Left lung (tissue), 10 donors: ENCODE measurements around the gene INKA1. TPM values are rescaled to one million over a fixed set of nuclear protein-coding genes. Genes with fewer than 3 reads are reported as not detected.
A peak's percentile ranks its signal among the peaks of the same experiment; 100 is the strongest.

Source experiments
- ATAC-seq: fragments of 200-7000 bp; cut with Tn5 transposase; one replicate; pipeline ENCODE4 v1.9.1; 2020; ENCODE audit warnings: moderate library complexity
- DNase-seq, 4 donors: peaks; one replicate each; pipeline ENCODE4 v3.0.0-alpha.2; 2013 to 2020
- H3K27ac ChIP-seq, 2 donors: fragments of 200-600 bp; sonication (generic) in 1 of 2; one replicate each; pipeline versions ENCODE4 v1.5.0 to v1.8.0; 2020 to 2021
- H3K27me3 ChIP-seq, 2 donors: fragments of 200-600 bp; sonication (generic) in 1 of 2; one replicate each; pipeline versions ENCODE4 v1.5.0 to v1.8.0; 2020 to 2021
- H3K36me3 ChIP-seq, 2 donors: fragments of 200-600 bp; sonication (generic) in 1 of 2; one replicate each; pipeline versions ENCODE4 v1.5.0 to v1.8.0; 2020 to 2021
- H3K4me1 ChIP-seq, 2 donors: fragments of 200-600 bp; one replicate each; pipeline ENCODE4 v1.8.0; 2021
- H3K4me3 ChIP-seq, 2 donors: fragments of 200-600 bp; sonication (generic) in 1 of 2; one replicate each; pipeline versions ENCODE4 v1.5.0 to v1.8.0; 2020 to 2021; ENCODE audit warnings: mild to moderate bottlenecking in 1 of 2
- H3K9me3 ChIP-seq, 2 donors: fragments of 200-600 bp; sonication (generic) in 1 of 2; one replicate each; pipeline versions ENCODE4 v1.5.0 to v1.8.0; 2020 to 2021
- CTCF ChIP-seq, 2 donors: fragments of 200-600 bp; sonication (generic) in 1 of 2; IDR thresholded peaks; one replicate each; pipeline versions ENCODE4 v1.5.0 to v1.8.0; 2021; ENCODE audit warnings: antibody characterized with exemption in 2 of 2
- intact Hi-C, 2 donors: fragments of 100-400 bp; cut with DNase I; formaldehyde crosslinking; loops; one replicate each; pipeline versions ENCODE4 v1.11.2 to v1.14.2; 2022
- polyA plus RNA-seq, 6 donors: library from polyadenylated mRNA; unstranded; fragments of 120-200 nt; gene quantifications; one replicate each; pipeline ENCODE4 v1.2.1, GENCODE V29; 2013; ENCODE audit not compliant: insufficient read length in 6 of 6
- total RNA-seq, 2 donors: library from RNA; stranded (reverse); fragmentation: NEBNext Ultra II Directional; extraction: Animal tissue kit (Norgen Biotek cat#: 25700); gene quantifications; one replicate each; pipeline ENCODE4 v1.2.1, GENCODE V29; 2021
- donor health status: DM: no; HTN: yes; CAD: no.
- donor health status: DM: no; HTN: no; CAD: no.

INKA1 gene
- total and polyA plus RNA-seq, 8 donors: 3.7 to 18.9 (median 13.3) TPM

- no peaks in the 10 kb centered on the region for H3K9me3 ChIP-seq
- H3K27me3 ChIP-seq: no peaks in the 10 kb centered on the region
- intact Hi-C loops: loop anchor here in 1 of 2 donors (5.0 kb wide), 1 partner anchor 34 kb away; no protein-coding TSS in a partner anchor
- peaks cover 0 to 1% of the 10 kb centered on the region in 2 donors for H3K36me3 ChIP-seq
- peak in 2 of 4 donors; percentile 79 to 87 for DNase-seq
- ATAC-seq: no peak
- peaks cover 30 to 47% of the 10 kb centered on the region in 2 donors for H3K4me1 ChIP-seq
- TF ChIP-seq CTCF (IDR thresholded peaks at IDR 0.05): no peak
- H3K4me3 ChIP-seq: peak overlapping the region; percentile 88 to 94
- H3K27ac ChIP-seq: peak overlapping the region; percentile 89 to 94
Measured at GRCh38 chr3:49803465-49804140, 542 bp downstream of the INKA1 start.

- intact Hi-C loops: loop anchor here in 1 of 2 donors (5.0 kb wide), 1 partner anchor 33 kb away; no protein-coding TSS in a partner anchor
- H3K4me1 ChIP-seq: peaks cover 30 to 50% of the 10 kb centered on the region in 2 donors
- peak overlapping the region; percentile 88 to 94 for H3K4me3 ChIP-seq
- H3K9me3 ChIP-seq: no peaks in the 10 kb centered on the region
- H3K36me3 ChIP-seq: peaks cover 0 to 9% of the 10 kb centered on the region in 2 donors
- H3K27ac ChIP-seq: peak overlapping the region; percentile 89 to 94
- no peaks in the 10 kb centered on the region for H3K27me3 ChIP-seq
- peak in 1 of 4 donors; percentile 19 for DNase-seq
- no peak for TF ChIP-seq CTCF (IDR thresholded peaks at IDR 0.05)
- ATAC-seq: no peak
Measured at GRCh38 chr3:49804141-49805041, 1.3 kb downstream of the INKA1 start.

- intact Hi-C loops: no loop called here
- no peaks in the 10 kb centered on the region for H3K9me3 ChIP-seq
- H3K27ac ChIP-seq: peak overlapping the region; percentile 89 to 94
- H3K4me3 ChIP-seq: no peak overlapping the region
- TF ChIP-seq CTCF (IDR thresholded peaks at IDR 0.05): no peak
- H3K27me3 ChIP-seq: no peaks in the 10 kb centered on the region
- H3K36me3 ChIP-seq: peaks cover 0 to 19% of the 10 kb centered on the region in 2 donors
- DNase-seq: peak in 3 of 4 donors; percentile 71 to 93 (median 84)
- H3K4me1 ChIP-seq: peaks cover 30 to 50% of the 10 kb centered on the region in 2 donors
- peak; percentile 34 for ATAC-seq
Measured at GRCh38 chr3:49805367-49805782, 2.3 kb downstream of the INKA1 start.

GRCh38 chr3:49805897-49806701 lies 3.0 kb downstream of the INKA1 start:
- no peak for TF ChIP-seq CTCF (IDR thresholded peaks at IDR 0.05)
- H3K27me3 ChIP-seq: no peaks in the 10 kb centered on the region
- ATAC-seq: no peak
- no peak overlapping the region for H3K4me3 ChIP-seq
- H3K4me1 ChIP-seq: peaks cover 30 to 51% of the 10 kb centered on the region in 2 donors
- DNase-seq: peak in 2 of 4 donors; percentile 85 to 94
- H3K9me3 ChIP-seq: no peaks in the 10 kb centered on the region
- intact Hi-C loops: no loop called here
- peak overlapping the region; percentile 89 to 94 for H3K27ac ChIP-seq
- peaks cover 0 to 26% of the 10 kb centered on the region in 2 donors for H3K36me3 ChIP-seq
